Endothelial cell of umbilical vein (primary cell): Measurements from ENCODE around the gene CLIP2. TPM values are rescaled to one million over a fixed set of nuclear protein-coding genes. Genes with fewer than 3 reads are reported as not detected.

Experiments
- BruUV-seq: library from RNA; stranded (reverse); fragments of 400-500 nt; replicated peaks from 2 replicates; lab custom pipeline; 2021; lab: Mats Ljungman, UMichigan
- CTCF ChIA-PET: fragments of 300-600, 350-600 bp; sonication (Branson Sonifier 250); formaldehyde crosslinking; loops from one replicate; lab custom pipeline; 2021; ENCODE audit warnings: antibody characterized with exemption, inconsistent platforms; lab: Charles Lee
- POLR2A ChIA-PET: fragments of 300-600, 350-600 bp; sonication (Branson Sonifier 250); formaldehyde crosslinking; loops from one replicate; lab custom pipeline; 2021; ENCODE audit warnings: antibody characterized with exemption, inconsistent platforms; lab: Charles Lee
- DNase-seq: peaks from one replicate; pipeline ENCODE4 v3.0.0-alpha.2; 2011; ENCODE audit warnings: low read depth, low spot score
- FAIRE-seq: peaks from 2 replicates; lab custom pipeline; 2011; peaks lifted over from hg19 to GRCh38; lab: Jason Lieb, UNC
- H2AFZ ChIP-seq: 2 replicates; pipeline ENCODE4 v1.6.0; 2012; ENCODE audit warnings: low read depth, low read length, control low read depth, inconsistent platforms
- H3K27ac ChIP-seq: 2 replicates; pipeline ENCODE4 v1.5.1; 2011; ENCODE audit warnings: low read depth, mild to moderate bottlenecking, control low read depth, low read length, moderate library complexity; ENCODE audit not compliant: insufficient read depth
- H3K27me3 ChIP-seq, 2 experiments: 2 replicates each; pipeline versions ENCODE4 v1.6.0 to v1.6.1; 2011; ENCODE audit warnings: low read length in 2 of 2, mixed read lengths in 1 of 2; ENCODE audit not compliant: control insufficient read depth in 2 of 2, insufficient read depth in 2 of 2
- H3K36me3 ChIP-seq, 2 experiments: 2 replicates in 1 of 2; 3 replicates in 1 of 2; pipeline ENCODE4 v1.5.1; 2011; ENCODE audit warnings: low read length in 2 of 2, mild to moderate bottlenecking in 1 of 2, moderate library complexity in 1 of 2; ENCODE audit not compliant: control insufficient read depth in 2 of 2, insufficient read depth in 2 of 2; ENCODE audit errors: extremely low read depth in 1 of 2
- H3K4me1 ChIP-seq: 3 replicates; pipeline ENCODE4 v1.5.1; 2011; ENCODE audit warnings: mild to moderate bottlenecking, low read length; ENCODE audit not compliant: control insufficient read depth, insufficient read depth; ENCODE audit errors: extremely low read depth
- H3K4me2 ChIP-seq: 2 replicates; pipeline ENCODE4 v1.6.1; 2011; ENCODE audit warnings: low read length, control low read depth, mixed read lengths; ENCODE audit not compliant: insufficient read depth
- H3K4me3 ChIP-seq, 3 experiments: fragments of 200-600 bp in 1 of 3; sonication (generic), shearing (Covaris generic) in 1 of 3; replicated peaks in 1 of 3; 2 replicates each; pipeline ENCODE4 v1.5.1; 2011 to 2016; ENCODE audit warnings: control low read depth in 3 of 3, low read length in 3 of 3, mild to moderate bottlenecking in 2 of 3, inconsistent platforms in 1 of 3, low read depth in 1 of 3, moderate library complexity in 1 of 3; ENCODE audit not compliant: insufficient read depth in 1 of 3
- H3K79me2 ChIP-seq: 2 replicates; pipeline ENCODE4 v1.6.0; 2012; ENCODE audit warnings: low read length, inconsistent platforms; ENCODE audit not compliant: control insufficient read depth, insufficient read depth
- H3K9ac ChIP-seq: replicated peaks from 2 replicates; pipeline ENCODE3; 2011; ENCODE audit warnings: low read length, control low read depth; ENCODE audit not compliant: insufficient read depth; ENCODE audit errors: extremely low read depth
- H3K9me1 ChIP-seq: replicated peaks from 3 replicates; pipeline ENCODE4 v1.6.0; 2011; ENCODE audit warnings: mild to moderate bottlenecking, low read length; ENCODE audit not compliant: control insufficient read depth, insufficient read depth; ENCODE audit errors: extremely low read depth
- H3K9me3 ChIP-seq: replicated peaks from 2 replicates; pipeline ENCODE4 v1.5.1; 2012; ENCODE audit warnings: low read length, inconsistent platforms; ENCODE audit not compliant: control insufficient read depth, insufficient read depth
- H4K20me1 ChIP-seq: replicated peaks from 2 replicates; pipeline ENCODE3; 2011; ENCODE audit warnings: mild to moderate bottlenecking, low read length; ENCODE audit not compliant: control insufficient read depth, insufficient read depth; ENCODE audit errors: extremely low read depth
- EZH2 ChIP-seq: IDR thresholded peaks from 2 replicates; pipeline ENCODE4 v1.6.1; 2012; ENCODE audit warnings: borderline replicate concordance, low read depth, mild to moderate bottlenecking, moderate library complexity, low read length, inconsistent platforms; ENCODE audit not compliant: severe bottlenecking
- FOS ChIP-seq: IDR thresholded peaks from 2 replicates; pipeline ENCODE4 v1.6.1; 2011; ENCODE audit warnings: mild to moderate bottlenecking, low read length, moderate library complexity, borderline replicate concordance; ENCODE audit not compliant: insufficient read depth
- GATA2 ChIP-seq: IDR thresholded peaks from 2 replicates; pipeline ENCODE4 v1.7.0; 2011; ENCODE audit warnings: low read depth, mild to moderate bottlenecking, moderate library complexity, mixed read lengths, low read length; ENCODE audit not compliant: insufficient read length, insufficient read depth
- JUN ChIP-seq: IDR thresholded peaks from 2 replicates; pipeline ENCODE4 v1.6.1; 2011; ENCODE audit warnings: borderline replicate concordance, low read depth; ENCODE audit not compliant: insufficient read length, insufficient read depth
- MYC ChIP-seq: IDR thresholded peaks from one replicate; pipeline ENCODE4 v1.6.1; 2011; ENCODE audit warnings: mild to moderate bottlenecking, low read depth, low read length
- POLR2A ChIP-seq: IDR thresholded peaks from 2 replicates; pipeline ENCODE4 v1.6.1; 2012; ENCODE audit warnings: low read depth, mild to moderate bottlenecking, control low read depth, low read length
- POLR2AphosphoS5 ChIP-seq: IDR thresholded peaks from 2 replicates; pipeline ENCODE4 v1.6.1; 2012; ENCODE audit warnings: low read depth, mild to moderate bottlenecking, control low read depth, low read length, moderate library complexity; ENCODE audit not compliant: insufficient read depth
- dilution Hi-C: fragments of 300-500 bp; cut with MboI; formaldehyde crosslinking; loops from one replicate; pipeline ENCODE4 v1.15.0; 2019; ENCODE audit warnings: low sequenced_read_pairs; ENCODE audit not compliant: extremely low pct_ligation_motif_present
- intact Hi-C: fragments of 100-400 bp; cut with micrococcal nuclease; formaldehyde crosslinking; loops from one replicate; pipeline ENCODE4 v1.10.0; 2022
- polyA plus RNA-seq, 4 experiments: library from polyadenylated mRNA; depleted of rRNA in 3 of 4; stranded (reverse) in 3 of 4; unstranded in 1 of 4; fragments of >200 nt; gene quantifications; 2 replicates each; pipeline versions ENCODE4 v1.2.1 to v1.2.3, GENCODE V29; 2011 to 2012; ENCODE audit warnings: missing spikeins in 1 of 4
- total RNA-seq: library from RNA; stranded (reverse); gene quantifications from 2 replicates; pipeline ENCODE4 v1.2.3, GENCODE V29; 2021
- TF ChIP-seq, protein P1 (sequence below), 2 donors: IDR thresholded peaks; 1 replicate in 1 of 2; 2 replicates in 1 of 2; pipeline ENCODE4 v1.5.1; 2011; ENCODE audit warnings: low read length in 2 of 2, mild to moderate bottlenecking in 2 of 2, moderate library complexity in 2 of 2, control low read depth in 1 of 2, inconsistent platforms in 1 of 2, low read depth in 1 of 2; ENCODE audit not compliant: insufficient read depth in 1 of 2; ENCODE audit errors: extremely low read depth in 1 of 2
- TF ChIP-seq, protein P2 (sequence below): IDR thresholded peaks from 2 replicates; pipeline ENCODE4 v1.6.1; 2011; ENCODE audit not compliant: insufficient read depth, insufficient read length

CLIP2 gene
- total and polyA plus RNA-seq, 2 donors (not counting 3 experiments of a cell fraction or from before 2014, with no cell fraction given) = 8.3 to 37.1 TPM

DNA sequence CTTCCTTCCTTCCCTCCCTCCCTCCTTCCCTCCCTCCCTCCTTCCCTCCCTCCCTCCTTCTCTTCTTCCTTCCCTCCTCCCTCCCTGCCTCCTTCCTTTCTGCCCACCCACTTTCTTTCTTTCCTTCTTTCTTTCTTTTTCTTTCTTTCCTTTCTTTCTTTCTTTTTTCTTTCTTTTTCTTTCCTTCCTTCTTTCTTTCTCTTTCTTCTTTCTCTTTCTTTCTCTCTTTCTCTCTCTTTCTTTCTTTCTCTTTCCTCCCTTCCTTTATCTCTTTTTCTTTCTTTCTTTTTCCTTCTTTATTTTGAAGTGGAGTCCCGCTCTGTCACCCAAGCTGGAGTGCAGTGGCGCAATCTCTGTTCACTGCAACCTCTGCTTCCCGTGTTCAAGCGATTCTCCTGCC is 130.8 kb downstream of the CLIP2 start:
- Histone ChIP-seq H3K9me3 (no peaks in the 10 kb centered on the region), H3K4me2 (no peak overlapping the region), H3K9ac (no peak overlapping the region), H3K4me1 (no peaks in the 10 kb centered on the region), H3K27me3 (no peaks in the 10 kb centered on the region), H4K20me1 (no peaks in the 10 kb centered on the region), H3K36me3 (no peaks in the 10 kb centered on the region), H3K79me2 (no peaks in the 10 kb centered on the region), H3K9me1 (no peaks in the 10 kb centered on the region), H3K4me3 (no peak overlapping the region), H2AFZ (no peak overlapping the region), H3K27ac (no peak overlapping the region)
- intact Hi-C loops = no loop called here
- POLR2A ChIA-PET = interaction anchor here (0.6 kb wide), 1 partner anchor 142 kb away, joined by 4 read pairs; no protein-coding TSS in a partner anchor
- DNase-seq (no peak), FAIRE-seq (no peak)
- TF ChIP-seq GATA2 (no peak), JUN (no peak)
- TF ChIP-seq, protein P1, sequence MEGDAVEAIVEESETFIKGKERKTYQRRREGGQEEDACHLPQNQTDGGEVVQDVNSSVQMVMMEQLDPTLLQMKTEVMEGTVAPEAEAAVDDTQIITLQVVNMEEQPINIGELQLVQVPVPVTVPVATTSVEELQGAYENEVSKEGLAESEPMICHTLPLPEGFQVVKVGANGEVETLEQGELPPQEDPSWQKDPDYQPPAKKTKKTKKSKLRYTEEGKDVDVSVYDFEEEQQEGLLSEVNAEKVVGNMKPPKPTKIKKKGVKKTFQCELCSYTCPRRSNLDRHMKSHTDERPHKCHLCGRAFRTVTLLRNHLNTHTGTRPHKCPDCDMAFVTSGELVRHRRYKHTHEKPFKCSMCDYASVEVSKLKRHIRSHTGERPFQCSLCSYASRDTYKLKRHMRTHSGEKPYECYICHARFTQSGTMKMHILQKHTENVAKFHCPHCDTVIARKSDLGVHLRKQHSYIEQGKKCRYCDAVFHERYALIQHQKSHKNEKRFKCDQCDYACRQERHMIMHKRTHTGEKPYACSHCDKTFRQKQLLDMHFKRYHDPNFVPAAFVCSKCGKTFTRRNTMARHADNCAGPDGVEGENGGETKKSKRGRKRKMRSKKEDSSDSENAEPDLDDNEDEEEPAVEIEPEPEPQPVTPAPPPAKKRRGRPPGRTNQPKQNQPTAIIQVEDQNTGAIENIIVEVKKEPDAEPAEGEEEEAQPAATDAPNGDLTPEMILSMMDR (IDR thresholded peaks at IDR 0.05; ENCODE audit: extremely low read depth in 1 of 2, insufficient read depth in 1 of 2, low read depth in 1 of 2, low read length in 2 of 2) = no peak
- CTCF ChIA-PET = interaction anchor here (0.6 to 6.6 kb wide), 3 partner anchors 69 to 146 kb away, joined by 3 to 64 read pairs (median 3); no protein-coding TSS in a partner anchor
- BruUV-seq = no TSS peak
- dilution Hi-C loops = no loop called here

DNA sequence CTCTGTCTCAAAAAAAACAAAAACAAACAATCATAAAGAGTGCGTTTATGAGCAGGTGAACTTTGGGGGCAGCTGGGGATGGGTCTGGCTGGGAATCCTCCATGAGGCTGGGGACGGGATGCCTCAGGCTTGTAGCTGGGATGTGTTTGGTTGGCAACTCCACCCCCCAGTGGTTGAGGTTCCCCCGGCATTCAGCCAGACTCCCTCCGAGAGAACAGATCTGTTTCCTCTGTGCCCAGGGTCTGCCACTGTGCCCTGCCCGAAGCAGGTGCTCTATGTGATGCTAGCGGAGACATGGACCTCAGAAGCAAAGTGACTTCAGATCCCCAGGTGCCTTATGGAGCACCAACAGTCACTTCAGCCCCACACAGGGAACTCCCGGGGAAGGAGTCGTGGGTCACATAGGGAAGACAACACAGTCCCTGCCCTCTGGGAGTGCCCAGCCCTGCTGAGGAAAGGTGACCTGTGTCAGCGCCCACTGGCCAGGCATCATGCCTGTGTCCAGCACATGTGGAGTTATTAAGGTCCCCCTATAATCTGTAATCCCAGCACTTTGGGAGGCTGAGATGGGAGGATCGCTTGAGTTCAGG is 135.2 kb downstream of the CLIP2 start:
- no peak overlapping the region for H2AFZ ChIP-seq
- no peaks in the 10 kb centered on the region for H3K36me3 ChIP-seq
- POLR2A ChIA-PET = no interaction called here
- no TSS peak for BruUV-seq
- CTCF ChIA-PET = interaction anchor here (1.3 kb wide), 1 partner anchor 25 kb away, joined by 4 read pairs; no protein-coding TSS in a partner anchor
- no peaks in the 10 kb centered on the region for H3K9me1 ChIP-seq
- H3K9me3 ChIP-seq = no peaks in the 10 kb centered on the region
- H3K9ac ChIP-seq = no peak overlapping the region
- DNase-seq (no peak), FAIRE-seq (no peak)
- no peaks in the 10 kb centered on the region for H3K4me1 ChIP-seq
- dilution Hi-C loops (no loop called here), intact Hi-C loops (no loop called here)
- no peaks in the 10 kb centered on the region for H3K79me2 ChIP-seq
- H3K4me3 ChIP-seq = no peak overlapping the region
- no peak overlapping the region for H3K4me2 ChIP-seq
- no peaks in the 10 kb centered on the region for H4K20me1 ChIP-seq
- TF ChIP-seq POLR2AphosphoS5 = no peak
- no peak for TF ChIP-seq EZH2
- no peak for TF ChIP-seq JUN
- TF ChIP-seq POLR2A = no peak
- TF ChIP-seq, protein P2, sequence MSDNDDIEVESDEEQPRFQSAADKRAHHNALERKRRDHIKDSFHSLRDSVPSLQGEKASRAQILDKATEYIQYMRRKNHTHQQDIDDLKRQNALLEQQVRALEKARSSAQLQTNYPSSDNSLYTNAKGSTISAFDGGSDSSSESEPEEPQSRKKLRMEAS = no peak
- no peak for TF ChIP-seq FOS
- TF ChIP-seq, protein P1 (IDR thresholded peaks at IDR 0.05; ENCODE audit: extremely low read depth in 1 of 2, insufficient read depth in 1 of 2, low read depth in 1 of 2, low read length in 2 of 2) = no peak
- TF ChIP-seq GATA2 = no peak
- TF ChIP-seq MYC = no peak
- no peak overlapping the region for H3K27ac ChIP-seq
- H3K27me3 ChIP-seq = no peaks in the 10 kb centered on the region
